NB4 (cell line): Measurements from ENCODE around the gene CDH2.

Source experiments
- DNase-seq: peaks from one replicate; pipeline ENCODE4 v3.0.0; 2010; ENCODE audit warnings: low read depth
- H3K4me3 ChIP-seq: one replicate; pipeline ENCODE4 v1.5.1; 2011; ENCODE audit warnings: mild to moderate bottlenecking, low read depth, low read length, moderate library complexity
- CTCF ChIP-seq: IDR thresholded peaks from one replicate; pipeline ENCODE4 v1.5.1; 2012; ENCODE audit warnings: low read depth, low read length
- MAX ChIP-seq: IDR thresholded peaks from 2 replicates; pipeline ENCODE4 v1.6.1; 2011; ENCODE audit warnings: low read depth, low read length
- MYC ChIP-seq: IDR thresholded peaks from 2 replicates; pipeline ENCODE4 v1.6.1; 2011; ENCODE audit warnings: low read depth, low read length
- POLR2A ChIP-seq: IDR thresholded peaks from 2 replicates; pipeline ENCODE4 v1.6.1; 2011; ENCODE audit warnings: mild to moderate bottlenecking; ENCODE audit not compliant: insufficient read length; ENCODE audit errors: extremely low read depth

Gene CDH2

GRCh38 chr18:28176948-28177827 lies at the start of gene CDH2:
Gene CDH2 (minus strand): TSS chr18:28177130. CDS start chr18:28177022, 108 bp downstream.
- H3K4me3 ChIP-seq = no peak within 1 kb of the TSS
- TF ChIP-seq CTCF = no peak
- no peak for TF ChIP-seq POLR2A
- no peak for DNase-seq

- TF ChIP-seq CTCF (no peak), POLR2A (no peak), MYC (no peak)
- DNase-seq = no peak
- no peak overlapping the region for H3K4me3 ChIP-seq
Observed at GRCh38 chr18:28212060-28212459, 35.1 kb upstream of the CDH2 start.

- no peak for TF ChIP-seq MAX
- no peak for TF ChIP-seq MYC
- no peak for TF ChIP-seq CTCF
- no peak for TF ChIP-seq POLR2A
- no peak for DNase-seq
Observed at GRCh38 chr18:28208712-28209265, 31.9 kb upstream of the CDH2 start.

GRCh38 chr18:28208268-28208667 lies 31.3 kb upstream of the CDH2 start:
- H3K4me3 ChIP-seq = no peak overlapping the region
- TF ChIP-seq POLR2A (no peak), MYC (no peak), MAX (no peak), CTCF (no peak)
- DNase-seq = no peak

More at GRCh38 chr18:28208712-28209265, 31.9 kb upstream of the CDH2 start:
- H3K4me3 ChIP-seq = no peak overlapping the region

GRCh38 chr18:28204154-28204553 lies 27.2 kb upstream of the CDH2 start:
- DNase-seq = no peak
- H3K4me3 ChIP-seq = no peak overlapping the region
- TF ChIP-seq MYC (no peak), CTCF (no peak), POLR2A (no peak)

GRCh38 chr18:28201056-28201455 lies 24.1 kb upstream of the CDH2 start:
- DNase-seq = no peak
- no peak overlapping the region for H3K4me3 ChIP-seq
- TF ChIP-seq POLR2A (no peak), MAX (no peak), CTCF (no peak), MYC (no peak)
